ENCODE results near the gene RNF141. TPM values are rescaled to one million over a fixed set of nuclear protein-coding genes. Genes with fewer than 3 reads are reported as not detected.

The RNF141 gene
- total and polyA plus RNA-seq, 7 donors, result 13.1 to 30.3 (median 22.8) TPM

DNA sequence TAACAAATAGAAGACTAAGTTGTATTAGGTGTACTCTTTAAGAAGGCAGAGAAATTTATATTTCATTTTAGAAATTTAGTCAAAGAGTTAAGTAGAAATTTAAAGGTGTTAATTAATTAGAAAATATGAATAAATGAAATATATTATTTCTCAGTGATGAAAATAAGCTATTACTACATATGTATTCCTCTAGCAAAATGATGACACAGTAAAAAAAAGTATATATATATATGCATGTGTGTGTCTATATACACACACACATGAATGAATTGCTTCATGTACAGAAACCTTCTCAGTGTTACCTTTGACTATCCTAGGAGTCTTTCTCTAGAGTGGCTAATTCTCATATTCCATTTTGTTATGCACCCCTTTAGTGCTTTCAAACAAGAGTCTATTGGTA is 7.7 kb downstream of the RNF141 start:
- Histone ChIP-seq H3K27me3 (no peaks in the 10 kb centered on the region), H3K27ac (no peak overlapping the region), H3K4me3 (no peak overlapping the region), H3K4me1 (no peaks in the 10 kb centered on the region), H3K9me3 (no peaks in the 10 kb centered on the region), H3K36me3 (peaks cover 0 to 54% (median 10%) of the 10 kb centered on the region in 4 donors)
- TF ChIP-seq POLR2A (IDR thresholded peaks at IDR 0.05) (no peak), POLR2AphosphoS5 (IDR thresholded peaks at IDR 0.05) (no peak), EP300 (IDR thresholded peaks at IDR 0.05) (no peak)
- TF ChIP-seq, protein P1, sequence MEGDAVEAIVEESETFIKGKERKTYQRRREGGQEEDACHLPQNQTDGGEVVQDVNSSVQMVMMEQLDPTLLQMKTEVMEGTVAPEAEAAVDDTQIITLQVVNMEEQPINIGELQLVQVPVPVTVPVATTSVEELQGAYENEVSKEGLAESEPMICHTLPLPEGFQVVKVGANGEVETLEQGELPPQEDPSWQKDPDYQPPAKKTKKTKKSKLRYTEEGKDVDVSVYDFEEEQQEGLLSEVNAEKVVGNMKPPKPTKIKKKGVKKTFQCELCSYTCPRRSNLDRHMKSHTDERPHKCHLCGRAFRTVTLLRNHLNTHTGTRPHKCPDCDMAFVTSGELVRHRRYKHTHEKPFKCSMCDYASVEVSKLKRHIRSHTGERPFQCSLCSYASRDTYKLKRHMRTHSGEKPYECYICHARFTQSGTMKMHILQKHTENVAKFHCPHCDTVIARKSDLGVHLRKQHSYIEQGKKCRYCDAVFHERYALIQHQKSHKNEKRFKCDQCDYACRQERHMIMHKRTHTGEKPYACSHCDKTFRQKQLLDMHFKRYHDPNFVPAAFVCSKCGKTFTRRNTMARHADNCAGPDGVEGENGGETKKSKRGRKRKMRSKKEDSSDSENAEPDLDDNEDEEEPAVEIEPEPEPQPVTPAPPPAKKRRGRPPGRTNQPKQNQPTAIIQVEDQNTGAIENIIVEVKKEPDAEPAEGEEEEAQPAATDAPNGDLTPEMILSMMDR (IDR thresholded peaks at IDR 0.05), result no peak
- DNase-seq, result no peak
- intact Hi-C loops (cut with DNase I), result no loop called here

- H3K36me3 ChIP-seq, result peaks cover 0 to 60% (median 11%) of the 10 kb centered on the region in 4 donors
- H3K27me3 ChIP-seq, result no peaks in the 10 kb centered on the region
- DNase-seq, result no peak
- H3K4me1 ChIP-seq, result no peaks in the 10 kb centered on the region
- no peak overlapping the region for H3K4me3 ChIP-seq
- intact Hi-C loops (cut with DNase I), result no loop called here
- H3K27ac ChIP-seq, result no peak overlapping the region
- WGBS, 2 donors, result 90 to 92% methylated on average over 2 of the region's 2 CpGs
- TF ChIP-seq EP300 (IDR thresholded peaks at IDR 0.05) (no peak), POLR2A (IDR thresholded peaks at IDR 0.05) (no peak), POLR2AphosphoS5 (IDR thresholded peaks at IDR 0.05) (no peak)
- TF ChIP-seq, protein P1 (IDR thresholded peaks at IDR 0.05), result no peak
- H3K9me3 ChIP-seq, result no peaks in the 10 kb centered on the region
Measured at GRCh38 chr11:10532526-10532925, 8.5 kb downstream of the RNF141 start.

- Histone ChIP-seq H3K27ac (no peak overlapping the region), H3K4me1 (no peaks in the 10 kb centered on the region), H3K4me3 (no peak overlapping the region), H3K27me3 (no peaks in the 10 kb centered on the region), H3K36me3 (peaks cover 0 to 91% (median 17%) of the 10 kb centered on the region in 4 donors), H3K9me3 (no peaks in the 10 kb centered on the region)
- intact Hi-C loops (cut with DNase I), result no loop called here
- WGBS, 2 donors, result 94 to 97% methylated on average over 2 of the region's 2 CpGs
- DNase-seq, result no peak
- TF ChIP-seq, protein P1 (IDR thresholded peaks at IDR 0.05), result no peak
- no peak for TF ChIP-seq EP300 (IDR thresholded peaks at IDR 0.05)
Measured at GRCh38 chr11:10529279-10529678, 11.7 kb downstream of the RNF141 start.

DNA sequence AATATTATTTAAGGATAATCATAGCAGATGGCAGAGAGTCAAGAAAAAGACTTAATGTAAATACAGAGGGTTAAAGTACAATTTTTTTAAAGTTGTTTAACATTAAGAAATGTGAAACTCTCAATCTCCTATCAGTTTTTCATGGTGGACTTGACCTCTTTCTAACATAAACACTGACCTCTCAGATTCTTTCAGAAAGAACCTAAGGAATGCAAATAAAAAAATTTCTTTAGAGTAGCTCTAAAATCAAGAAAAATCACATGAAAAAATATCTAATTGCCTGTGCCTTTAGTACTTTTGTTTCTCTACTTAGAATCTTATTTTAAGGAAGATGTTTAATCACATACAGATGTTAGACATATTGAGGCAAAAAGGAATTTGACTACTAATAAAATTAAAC is 12.9 kb downstream of the RNF141 start:
- Histone ChIP-seq H3K27me3 (no peaks in the 10 kb centered on the region), H3K27ac (no peak overlapping the region), H3K9me3 (no peaks in the 10 kb centered on the region), H3K4me1 (no peaks in the 10 kb centered on the region), H3K36me3 (peaks cover 0 to 82% (median 18%) of the 10 kb centered on the region in 4 donors), H3K4me3 (no peak overlapping the region)
- no peak for DNase-seq
- TF ChIP-seq POLR2A (IDR thresholded peaks at IDR 0.05) (no peak), EP300 (IDR thresholded peaks at IDR 0.05) (no peak), POLR2AphosphoS5 (IDR thresholded peaks at IDR 0.05) (no peak)
- TF ChIP-seq, protein P1 (IDR thresholded peaks at IDR 0.05), result no peak
- intact Hi-C loops (cut with DNase I), result no loop called here

All from sigmoid colon (tissue), 7 donors.